Breast epithelium (tissue), 3 donors: ENCODE results near the gene RNF141.

Experiments
- CTCF ChIP-seq, 3 donors: fragments of 450-650 bp; IDR thresholded peaks; one replicate each; pipeline ENCODE4 v1.5.1; 2016 to 2017; ENCODE audit warnings: antibody characterized with exemption in 3 of 3, mild to moderate bottlenecking in 3 of 3, moderate library complexity in 3 of 3
- POLR2A ChIP-seq: fragments of 450-650 bp; IDR thresholded peaks from one replicate; pipeline ENCODE4 v1.6.1; 2016; ENCODE audit warnings: antibody characterized with exemption, mild to moderate bottlenecking, moderate library complexity

- TF ChIP-seq POLR2A (no peak), CTCF (IDR thresholded peaks at IDR 0.05) (no peak)
These were observed 62.9 kb downstream of the RNF141 start for GRCh38 chr11:10478066-10478465.
